NCI-H2196 (cell line): ENCODE data around the gene EVI5.

Experiments
- DNase-seq: peaks from one replicate; lab custom pipeline; 2025; ENCODE audit not compliant: unreplicated experiment; lab: John Stamatoyannopoulos, UW

Gene EVI5

GRCh38 chr1:92784639-92785500 lies at the start of gene EVI5:
Gene EVI5 (minus strand): TSS chr1:92785108. CDS start chr1:92736546, 48,562 bp downstream.
- peak; percentile 96 for DNase-seq

- DNase-seq = no peak
Observed at GRCh38 chr1:92834617-92835016, 49.7 kb upstream of the EVI5 start.

GRCh38 chr1:92833840-92834239 lies 48.9 kb upstream of the EVI5 start:
- DNase-seq = no peak

- DNase-seq = no peak
Observed at GRCh38 chr1:92832537-92833114, 47.7 kb upstream of the EVI5 start.

- peak; percentile 98 for DNase-seq
Observed at GRCh38 chr1:92831762-92832536, 47.0 kb upstream of the EVI5 start, which contains the start of gene RPL5. Gene RPL5 (plus strand): TSS chr1:92832040. CDS start chr1:92832115, 75 bp downstream.

GRCh38 chr1:92831368-92831761 lies 46.5 kb upstream of the EVI5 start:
- no peak for DNase-seq

- DNase-seq = no peak
Observed at GRCh38 chr1:92826792-92827191, 41.9 kb upstream of the EVI5 start.

GRCh38 chr1:92822879-92823278 lies 38.0 kb upstream of the EVI5 start:
- no peak for DNase-seq

- DNase-seq = no peak
Observed at GRCh38 chr1:92820551-92820950, 35.6 kb upstream of the EVI5 start.

- no peak for DNase-seq
Observed at GRCh38 chr1:92820024-92820423, 35.1 kb upstream of the EVI5 start.

GRCh38 chr1:92817986-92818764 lies 33.3 kb upstream of the EVI5 start:
- no peak for DNase-seq

GRCh38 chr1:92817137-92817697 lies 32.3 kb upstream of the EVI5 start:
- DNase-seq = no peak

- DNase-seq = no peak
Observed at GRCh38 chr1:92816732-92817131, 31.8 kb upstream of the EVI5 start.

- DNase-seq = no peak
Observed at GRCh38 chr1:92808381-92808780, 23.5 kb upstream of the EVI5 start.

GRCh38 chr1:92805216-92805615 lies 20.3 kb upstream of the EVI5 start:
- no peak for DNase-seq

GRCh38 chr1:92804721-92805201 lies 19.9 kb upstream of the EVI5 start:
- peak; percentile 21 for DNase-seq

- no peak for DNase-seq
Observed at GRCh38 chr1:92803140-92803887, 18.4 kb upstream of the EVI5 start.

- DNase-seq = no peak
Observed at GRCh38 chr1:92797961-92798360, 13.1 kb upstream of the EVI5 start.

- no peak for DNase-seq
Observed at GRCh38 chr1:92797297-92797696, 12.4 kb upstream of the EVI5 start.

- DNase-seq = no peak
Observed at GRCh38 chr1:92795166-92795565, 10.3 kb upstream of the EVI5 start.
